Stimulated activated CD8-positive, alpha-beta memory T cell treated with anti-CD3 and anti-CD28 coated beads, Interleukin-2, amount 100 ng/mL, for 48 hours (primary cell): ENCODE data around the gene IRX4.

Source experiments
- DNase-seq, 2 donors: peaks; one replicate each; pipeline ENCODE4 v3.0.0-alpha.2; 2020; ENCODE audit warnings: low read depth in 2 of 2

The IRX4 gene

DNA sequence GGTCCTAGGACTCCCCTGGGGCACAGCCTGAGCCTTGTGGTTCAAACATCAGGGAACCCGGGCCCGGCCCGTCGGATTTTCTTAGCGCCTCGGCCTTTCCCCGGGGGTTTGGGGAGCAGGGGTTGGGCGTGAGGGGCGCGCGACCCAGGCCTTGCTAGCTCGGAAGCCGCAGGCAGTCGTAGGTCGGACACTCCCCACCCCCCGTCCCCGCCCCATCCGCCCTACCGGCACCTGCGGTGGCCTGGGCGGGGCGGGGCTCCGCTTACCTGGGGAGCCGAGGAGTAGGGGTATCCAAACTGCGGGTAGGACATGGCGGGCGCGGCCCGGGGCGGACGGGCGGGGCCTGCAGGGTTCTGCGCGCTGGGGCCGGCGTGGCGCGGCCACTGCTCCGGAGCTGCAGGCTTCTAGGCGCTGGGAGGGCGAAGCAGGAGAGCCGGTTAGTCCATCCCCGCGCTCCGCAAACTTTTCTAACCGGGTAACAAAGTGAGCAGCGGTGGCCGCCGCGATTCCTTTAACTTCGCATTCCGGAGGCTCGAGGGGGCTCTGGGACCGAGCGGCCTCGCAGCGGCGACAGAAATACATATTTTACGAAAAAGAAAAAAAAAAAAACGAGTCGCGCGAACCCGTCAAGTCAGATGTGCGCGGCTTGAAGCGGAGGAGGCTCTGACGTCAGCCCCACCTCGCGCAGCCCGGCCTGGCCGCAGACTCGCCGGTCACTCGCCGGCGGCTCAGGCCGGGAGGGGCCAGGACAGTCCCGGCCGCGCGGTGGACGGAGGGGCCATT is at the start of gene IRX4:
Gene IRX4 (minus strand): TSS at position 589 of the 783 bp plus-strand sequence. CDS start 278 bp downstream, at position 311.
- no peak for DNase-seq

GRCh38 chr5:1931604-1932231 is 49.0 kb upstream of the IRX4 start:
- no peak for DNase-seq

- no peak for DNase-seq
These were observed 48.3 kb upstream of the IRX4 start for GRCh38 chr5:1930880-1931603.

DNA sequence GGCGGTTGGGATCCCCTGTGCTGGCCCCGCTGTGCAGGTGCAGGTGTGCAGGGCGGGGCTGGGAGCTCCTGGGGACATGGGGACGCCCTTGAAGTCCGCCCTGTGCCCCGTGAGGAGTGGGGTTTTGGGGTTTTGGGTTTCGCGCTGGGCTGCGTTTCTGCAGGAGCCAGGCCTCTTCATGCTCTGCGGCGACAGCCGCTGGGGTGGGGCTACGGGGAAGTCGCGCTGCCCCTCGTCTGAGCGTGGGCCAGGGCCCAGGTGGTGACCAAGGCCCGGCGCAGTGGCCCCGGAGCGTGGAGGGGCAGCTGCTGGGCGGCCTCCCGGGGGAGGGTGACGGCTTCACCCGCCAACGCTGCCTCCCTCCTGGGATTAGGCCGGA is 47.8 kb upstream of the IRX4 start:
- DNase-seq: no peak

GRCh38 chr5:1929108-1929991 is 46.6 kb upstream of the IRX4 start:
- no peak for DNase-seq

GRCh38 chr5:1926471-1927341 is 44.0 kb upstream of the IRX4 start:
- no peak for DNase-seq

- no peak for DNase-seq
These were observed 43.3 kb upstream of the IRX4 start for GRCh38 chr5:1926071-1926440.

- no peak for DNase-seq
These were observed 42.7 kb upstream of the IRX4 start for GRCh38 chr5:1925111-1926070.

DNA sequence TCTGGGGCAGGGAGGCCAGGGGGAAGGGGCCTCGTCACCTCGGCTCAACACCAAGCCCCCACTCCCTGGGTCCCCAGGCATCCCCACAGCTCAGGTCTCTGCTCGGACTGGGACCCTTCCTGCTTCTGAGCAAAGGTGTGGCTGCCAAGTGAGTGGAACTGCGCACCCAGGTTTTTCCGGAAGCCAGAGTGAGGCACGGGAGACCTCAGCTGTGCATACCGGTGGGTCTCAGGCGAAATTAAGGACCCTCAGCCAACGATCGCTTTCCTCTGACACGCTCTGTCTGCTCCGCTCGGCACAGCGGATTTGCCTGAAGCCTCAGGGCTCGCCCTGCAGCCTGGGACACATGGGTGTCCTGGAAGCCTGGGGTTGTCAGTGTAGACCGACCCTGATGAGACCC is 41.0 kb upstream of the IRX4 start:
- no peak for DNase-seq

- DNase-seq: no peak
These were observed 40.6 kb upstream of the IRX4 start for GRCh38 chr5:1923341-1923740.

- no peak for DNase-seq
These were observed 39.0 kb upstream of the IRX4 start for GRCh38 chr5:1921711-1922110.

DNA sequence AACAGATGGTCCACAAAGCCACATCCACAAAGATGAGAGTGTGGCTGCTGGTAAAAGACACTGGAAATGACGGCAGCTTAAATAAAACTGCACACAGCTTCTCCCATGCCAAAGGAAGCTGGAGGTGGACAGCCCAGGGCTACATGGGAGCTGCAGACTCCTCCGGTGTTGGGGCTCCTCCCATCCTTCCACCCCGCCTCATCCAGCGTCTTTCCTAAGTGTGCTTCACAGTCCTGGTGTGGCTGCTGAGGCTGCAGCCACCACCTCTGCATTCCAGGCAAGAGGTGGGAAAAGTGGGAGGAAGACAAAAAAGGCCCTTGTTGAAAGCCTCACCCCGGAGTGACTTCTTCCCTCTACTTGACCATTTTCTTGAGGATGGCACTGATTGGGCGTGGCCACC is 37.0 kb upstream of the IRX4 start:
- DNase-seq: no peak

GRCh38 chr5:1919209-1919566 is 36.5 kb upstream of the IRX4 start:
- no peak for DNase-seq

GRCh38 chr5:1918488-1919208 is 35.9 kb upstream of the IRX4 start:
- DNase-seq: no peak

GRCh38 chr5:1917830-1918487 is 35.2 kb upstream of the IRX4 start:
- no peak for DNase-seq

GRCh38 chr5:1916041-1917001 is 33.6 kb upstream of the IRX4 start:
- DNase-seq: no peak

DNA sequence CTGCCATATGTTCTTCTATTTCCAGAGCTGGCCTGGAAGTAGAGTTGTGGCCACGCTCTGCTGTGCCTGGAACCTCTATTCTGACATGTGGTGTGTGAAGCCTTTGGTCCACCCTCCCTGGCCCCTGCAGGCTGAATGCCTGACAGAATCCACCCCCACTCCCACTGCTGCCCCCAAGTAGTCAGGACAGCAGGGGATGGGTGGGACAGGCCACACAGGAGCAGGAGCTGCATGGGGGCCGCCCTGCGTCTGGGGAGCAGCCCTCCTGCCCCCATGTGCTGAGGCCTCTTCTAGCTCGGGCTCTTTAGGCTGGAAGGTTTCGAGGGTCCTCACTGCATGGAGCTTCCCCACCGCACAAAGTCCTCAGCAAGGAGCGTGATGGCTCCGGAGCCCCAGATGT is 32.6 kb upstream of the IRX4 start:
- DNase-seq: no peak
